NCI-H2029 (cell line): ENCODE data around the gene ZNF438.
"Not testable (repeated sequence)": the region's sequence is repeated elsewhere in the genome, so short reads cannot be mapped to it uniquely, and the experiment has no call there.

Experiments
- DNase-seq: peaks from one replicate; lab custom pipeline; 2025; lab: John Stamatoyannopoulos, UW

The ZNF438 gene

DNA sequence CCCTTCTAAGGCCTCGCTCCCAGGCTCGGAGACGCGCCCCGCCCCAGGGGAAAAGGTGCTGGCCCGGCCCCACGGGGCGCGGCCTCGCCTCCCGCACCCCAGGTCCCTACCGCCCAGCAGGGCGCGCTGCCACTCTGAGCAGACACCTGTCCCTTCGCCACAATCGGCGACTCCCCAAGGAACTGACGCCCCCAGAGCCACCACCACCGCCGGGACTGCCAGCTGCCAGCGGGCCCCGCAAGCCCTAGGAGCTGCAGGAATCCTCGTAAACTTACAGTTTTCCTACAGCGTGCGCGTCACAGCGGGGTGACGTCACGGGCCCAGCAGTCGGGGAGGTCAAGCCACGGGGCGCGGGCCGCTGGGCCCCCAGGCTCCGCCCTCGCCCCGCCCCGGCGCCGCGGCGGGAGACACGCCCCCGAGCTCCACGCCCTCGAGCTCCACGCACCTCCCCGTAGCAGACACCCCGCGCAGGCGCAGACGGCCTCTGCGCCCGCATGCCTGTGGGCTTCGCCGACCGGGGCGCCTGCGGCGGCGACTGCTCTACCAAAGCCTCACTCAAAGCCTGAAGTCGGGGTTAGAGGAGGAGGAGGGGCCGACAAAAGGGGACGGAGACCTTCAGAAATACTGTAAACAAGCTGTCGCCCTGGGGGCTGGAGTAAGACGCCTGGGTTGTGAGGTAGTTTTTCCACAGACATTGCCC lies at the start of gene ZNF438:
Gene ZNF438, minus strand, starts transcription at position 308 of the 700 bp plus-strand sequence. CDS start 154,831 bp downstream, outside the sequence.
- DNase-seq = peak; percentile 66

DNA sequence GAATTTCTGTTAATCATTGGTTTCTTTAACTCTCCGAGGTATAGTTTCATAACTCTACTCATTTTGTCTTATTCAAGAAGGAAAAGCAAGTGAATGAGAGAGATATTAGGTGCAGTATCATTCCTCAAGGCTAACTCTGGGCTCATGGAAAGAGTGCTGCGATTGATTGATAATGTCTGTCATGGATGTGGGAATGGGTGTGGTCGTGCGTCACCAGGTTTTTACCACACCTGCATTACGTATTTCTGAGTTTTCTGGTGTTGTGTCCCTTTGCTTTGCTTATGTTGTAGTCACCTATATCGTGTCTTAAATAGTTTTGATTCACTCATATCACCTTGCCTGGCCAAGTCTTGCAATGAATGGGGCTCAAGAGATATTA lies 44.9 kb upstream of the ZNF438 start:
- DNase-seq = no peak

GRCh38 chr10:31075881-31076609 lies 44.4 kb upstream of the ZNF438 start:
- DNase-seq = no peak

DNA sequence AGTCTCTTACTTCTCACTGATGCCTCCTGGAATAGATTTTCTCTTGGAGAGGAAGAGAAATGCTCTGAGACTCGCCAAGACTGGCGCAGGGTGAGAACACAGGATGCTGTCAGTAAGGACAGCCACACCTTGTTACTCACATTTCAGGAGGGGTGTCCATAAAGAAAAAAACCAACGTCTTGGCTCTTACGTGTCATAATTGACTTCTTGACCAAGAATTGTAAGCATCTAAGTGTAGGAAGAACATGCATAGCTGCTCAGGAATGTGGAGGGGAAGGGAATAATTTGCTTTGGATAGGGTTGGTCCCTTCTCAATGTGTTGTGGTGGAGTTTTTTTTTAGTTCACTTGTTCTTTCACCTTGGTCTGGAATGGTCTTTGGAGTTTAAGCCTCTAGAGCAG lies 43.8 kb upstream of the ZNF438 start:
- no peak for DNase-seq

GRCh38 chr10:31074722-31075086 lies 43.0 kb upstream of the ZNF438 start:
- DNase-seq = no peak

DNA sequence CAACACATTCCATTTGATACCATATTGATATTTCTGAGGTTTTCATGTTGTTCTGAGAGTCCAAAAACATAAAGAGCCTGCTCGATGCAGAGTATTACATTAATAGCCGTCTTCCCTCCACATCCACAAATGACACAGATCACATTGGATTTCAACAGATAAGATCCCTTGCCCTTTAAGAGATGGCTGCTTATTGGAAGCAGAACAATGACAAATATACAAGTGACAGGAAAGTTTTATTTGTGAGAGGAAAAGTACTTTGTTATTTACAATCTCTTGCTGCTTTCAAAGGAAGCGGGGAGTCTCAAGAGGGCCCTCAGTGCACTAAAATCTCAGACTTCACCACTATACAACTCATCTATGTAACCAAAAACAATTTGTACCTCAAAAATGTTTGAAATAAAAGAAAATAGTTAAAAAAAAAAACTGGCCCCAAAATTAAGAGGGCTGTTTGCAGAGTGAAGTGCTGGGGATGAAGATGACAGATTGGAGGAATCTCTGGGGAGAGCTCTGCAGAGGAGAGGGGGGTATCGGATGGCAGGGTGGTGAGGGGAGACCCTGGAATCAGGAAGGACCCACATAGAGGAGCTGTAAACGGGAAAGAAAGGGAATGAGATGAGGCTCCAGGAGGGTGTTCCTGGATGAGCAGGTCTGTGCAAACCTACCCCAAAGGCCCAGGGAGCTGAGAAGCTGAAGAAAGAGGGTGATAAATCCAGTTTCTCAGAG lies 42.5 kb upstream of the ZNF438 start:
- no peak for DNase-seq

GRCh38 chr10:31073211-31073610 lies 41.5 kb upstream of the ZNF438 start:
- no peak for DNase-seq

DNA sequence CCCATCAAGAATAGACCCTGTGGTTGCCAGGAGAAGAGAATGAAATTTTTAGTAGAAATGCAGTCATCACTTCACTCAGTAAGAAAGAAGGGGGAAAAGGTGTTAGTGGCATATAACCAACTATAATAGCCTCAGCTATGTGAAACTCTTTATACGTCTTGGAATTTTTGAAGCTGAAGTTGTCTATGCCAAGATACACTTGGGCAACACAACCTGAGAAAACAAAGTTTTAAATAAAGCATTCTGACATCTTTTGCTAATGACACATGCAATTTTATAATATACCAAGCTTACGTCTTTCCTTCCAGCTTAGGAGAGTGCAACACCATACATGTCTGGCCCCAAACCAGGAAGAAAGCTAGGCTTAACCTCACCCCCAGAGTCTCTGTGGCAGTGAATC lies 40.8 kb upstream of the ZNF438 start:
- no peak for DNase-seq

DNA sequence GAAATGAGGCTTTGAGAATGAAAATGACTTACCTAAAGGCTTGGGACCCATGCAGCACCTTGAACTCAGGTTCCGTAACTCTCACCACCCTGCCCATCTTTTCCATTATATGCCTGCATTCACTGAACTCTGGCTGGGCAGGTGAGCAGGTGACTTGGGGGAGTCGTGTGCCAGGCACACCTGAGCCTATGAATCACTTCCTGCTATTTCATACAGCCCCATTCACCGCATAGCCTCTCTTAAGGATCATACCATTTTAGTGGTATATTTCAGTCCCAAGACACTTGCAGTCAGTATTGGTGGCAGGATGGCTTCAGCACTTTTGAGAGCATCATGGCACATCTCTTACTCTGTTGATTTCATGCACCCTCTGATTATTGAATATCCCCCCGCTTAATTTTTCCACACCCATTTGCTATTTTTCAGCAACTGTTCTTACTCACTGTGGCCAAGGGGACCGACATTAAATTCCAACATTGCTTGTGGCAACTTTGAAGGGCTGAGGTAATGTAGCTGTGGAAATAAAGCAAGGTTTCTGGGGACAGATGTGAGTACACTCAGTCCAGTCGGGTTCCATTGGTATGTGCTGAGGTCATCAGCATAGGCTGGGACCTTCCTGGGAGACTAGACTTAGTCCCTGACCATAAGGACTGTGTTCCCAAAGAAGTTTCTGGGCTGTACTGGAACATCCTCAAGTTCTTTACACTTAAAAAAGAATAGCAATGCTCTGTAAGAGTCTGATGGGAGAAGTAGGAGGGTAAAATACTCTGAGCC lies 39.8 kb upstream of the ZNF438 start:
- no peak for DNase-seq

GRCh38 chr10:31070691-31071090 lies 39.0 kb upstream of the ZNF438 start:
- no peak for DNase-seq

DNA sequence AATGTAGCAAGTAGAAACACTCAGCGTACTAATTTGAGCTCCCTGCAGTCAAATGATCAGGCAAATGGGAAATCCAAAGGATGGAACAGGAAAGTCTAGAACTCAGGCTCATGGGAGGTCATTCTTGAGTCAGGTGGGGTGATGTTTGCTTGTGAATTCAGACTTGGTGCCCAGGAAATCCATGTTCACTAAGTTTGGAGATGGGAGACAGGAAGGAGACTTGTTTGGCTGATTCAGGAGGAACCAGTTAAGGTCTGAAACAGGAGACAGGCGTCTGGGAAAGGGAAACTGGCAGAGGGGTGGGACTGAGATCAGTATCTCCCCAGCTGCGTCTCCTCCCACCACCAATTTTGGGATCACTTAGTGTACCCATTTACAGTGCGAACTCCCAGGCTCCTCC lies 38.4 kb upstream of the ZNF438 start:
- no peak for DNase-seq

DNA sequence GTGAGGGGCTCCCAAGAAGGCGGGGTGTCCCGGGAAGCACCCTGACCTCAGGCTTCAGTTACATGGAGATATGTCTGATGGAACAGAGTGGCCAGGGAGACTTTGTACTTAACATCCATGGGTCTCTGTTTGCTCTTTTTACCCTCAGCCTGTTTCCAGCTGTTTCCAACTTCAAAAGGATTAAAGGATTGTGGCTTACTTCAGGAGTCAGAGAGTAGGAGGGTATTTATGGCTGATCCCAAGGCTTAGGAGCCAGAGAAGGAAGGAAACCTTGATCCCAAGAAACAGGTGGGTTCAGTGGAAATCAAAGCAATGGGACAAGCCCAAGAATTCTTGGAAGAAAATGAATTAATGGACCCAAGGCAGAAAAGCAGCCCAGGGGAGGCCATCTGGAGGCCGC lies 37.7 kb upstream of the ZNF438 start:
- DNase-seq = no peak

GRCh38 chr10:31064348-31064747 lies 32.7 kb upstream of the ZNF438 start:
- DNase-seq = no peak

DNA sequence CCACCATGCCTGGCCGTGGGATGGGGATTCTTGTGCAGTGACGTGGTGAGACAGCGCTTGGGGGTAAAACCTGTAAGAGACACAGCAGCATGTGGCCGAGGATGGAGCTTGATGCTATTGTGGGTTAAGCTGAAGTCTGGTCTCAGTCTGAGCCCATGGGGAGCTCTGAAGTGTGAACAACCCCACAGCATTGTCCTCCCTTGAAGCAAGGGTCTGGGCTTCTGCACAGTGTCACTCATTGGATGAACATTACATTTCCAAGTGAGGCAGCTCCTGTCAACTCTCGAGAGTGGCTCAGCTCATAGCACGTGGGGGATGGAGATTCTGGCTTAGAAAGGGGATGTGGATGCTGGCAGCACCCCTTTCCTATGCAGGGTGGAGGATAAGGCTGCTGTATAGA lies 32.2 kb upstream of the ZNF438 start:
- DNase-seq = no peak

DNA sequence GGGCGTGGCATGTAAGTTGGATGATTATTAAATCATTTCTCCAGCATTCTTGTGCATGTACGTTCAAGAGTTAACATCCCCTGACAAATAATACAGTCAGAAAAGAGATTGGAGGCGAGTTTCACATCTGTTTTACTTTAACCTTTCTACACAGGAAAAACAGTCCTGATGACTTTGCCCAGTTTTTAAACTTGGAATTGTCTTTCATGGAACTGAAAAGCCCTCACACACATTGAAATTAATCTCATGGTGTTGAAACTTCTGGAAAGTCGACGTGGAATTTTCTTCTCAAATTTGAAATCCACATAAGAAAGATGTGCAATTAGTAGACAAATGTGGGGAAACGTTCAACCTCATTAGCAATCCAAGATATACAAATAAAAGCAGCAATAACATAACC lies 31.2 kb upstream of the ZNF438 start:
- no peak for DNase-seq

GRCh38 chr10:31061941-31062340 lies 30.3 kb upstream of the ZNF438 start:
- DNase-seq = no peak

- no peak for DNase-seq
Measured at GRCh38 chr10:31058795-31059703, 27.4 kb upstream of the ZNF438 start.

GRCh38 chr10:31056678-31057077 lies 25.0 kb upstream of the ZNF438 start:
- not testable (repeated sequence) for DNase-seq

DNA sequence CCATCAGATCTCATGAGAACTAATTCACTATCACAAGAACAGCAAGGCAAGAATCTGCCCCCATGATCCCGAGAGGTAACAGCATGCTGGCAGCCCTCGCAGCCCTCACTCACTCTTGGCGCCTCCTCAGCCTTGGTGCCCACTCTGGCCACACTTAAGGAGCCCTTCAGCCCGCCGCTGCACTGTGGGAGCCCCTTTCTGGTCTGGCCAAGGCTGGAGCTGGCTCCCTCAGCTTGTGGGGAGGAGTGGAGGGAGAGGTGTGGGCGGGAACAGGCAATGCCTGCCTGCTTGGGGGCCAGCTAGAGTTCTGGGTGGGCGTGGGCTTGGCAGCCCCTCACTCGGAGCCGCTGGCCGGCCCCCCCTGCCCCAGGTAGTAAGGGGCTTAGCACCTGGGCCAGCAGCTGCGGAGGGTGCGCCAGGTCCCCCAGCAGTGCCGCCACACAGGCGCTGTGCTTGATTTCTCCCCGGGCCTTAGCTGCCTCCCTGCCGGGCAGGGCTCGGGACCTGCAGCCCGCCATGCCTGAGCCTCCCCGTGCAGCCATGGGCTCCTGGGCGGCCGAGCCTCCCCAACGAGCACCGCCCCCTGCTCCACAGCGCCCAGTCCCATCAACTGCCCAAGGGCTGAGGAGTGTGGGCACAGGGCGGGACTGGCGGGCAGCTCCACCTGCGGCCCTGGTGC lies 24.0 kb upstream of the ZNF438 start:
- no peak for DNase-seq

GRCh38 chr10:31051703-31052102 lies 20.0 kb upstream of the ZNF438 start:
- no peak for DNase-seq

DNA sequence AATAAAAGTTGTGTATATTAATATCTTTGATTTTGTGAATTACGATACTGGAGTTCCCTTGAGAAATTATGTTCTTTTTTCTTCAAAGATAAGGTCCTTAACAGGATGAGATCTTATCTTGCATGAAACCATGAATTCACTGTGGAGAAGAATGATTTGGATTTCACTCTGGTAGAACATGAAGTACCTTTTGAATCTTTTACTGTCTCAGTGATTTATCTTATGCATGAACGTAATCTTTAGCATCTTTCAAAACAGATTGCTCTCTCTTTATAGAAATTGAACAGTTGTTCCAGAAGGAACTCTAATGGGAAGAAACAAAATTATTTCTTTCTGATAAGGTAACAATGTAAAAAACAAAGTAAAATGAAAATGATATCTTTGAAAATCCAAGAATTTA lies 11.0 kb upstream of the ZNF438 start:
- DNase-seq = no peak
